ENCODE data around the gene SELENOH. TPM values are rescaled to one million over a fixed set of nuclear protein-coding genes. Genes with fewer than 3 reads are reported as not detected.

The SELENOH gene
- polyA plus RNA-seq, 1 donor (not counting 4 experiments of a cell fraction or from before 2014, with no cell fraction given): 88.2 TPM

DNA sequence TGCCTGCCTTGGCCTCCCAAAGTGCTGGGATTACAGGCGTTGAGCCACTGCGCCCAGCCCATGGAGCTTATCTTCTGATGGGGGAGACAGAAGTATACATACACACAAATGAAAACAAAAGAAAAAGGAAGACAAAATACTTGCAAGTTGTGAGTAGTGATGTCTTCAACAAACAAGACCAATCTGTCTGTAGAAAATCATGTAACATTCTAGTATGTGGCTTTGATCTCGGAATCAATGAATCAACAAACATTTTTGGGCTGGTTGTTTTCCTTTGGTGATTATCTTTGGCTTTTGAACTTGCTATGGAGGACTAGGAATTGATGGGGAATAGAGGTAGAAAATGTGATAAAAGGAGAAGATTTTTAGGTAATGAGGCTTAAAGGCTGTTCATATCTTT is 16.9 kb downstream of the SELENOH start:
- no peaks in the 10 kb centered on the region for H4K20me1 ChIP-seq (ENCODE audit: control insufficient read depth, extremely low read depth, insufficient read depth, low read length)
- FAIRE-seq (no peak), DNase-seq (ENCODE audit: low read depth, low spot score) (no peak)
- no peak overlapping the region for H3K27ac ChIP-seq (ENCODE audit: control insufficient read depth, insufficient read depth, low read length)
- no peaks in the 10 kb centered on the region for H3K9me1 ChIP-seq (ENCODE audit: control insufficient read depth, extremely low read depth, insufficient read depth, low read length)
- H3K36me3 ChIP-seq (ENCODE audit: control insufficient read depth in 2 of 2, extremely low read depth in 1 of 2, insufficient read depth in 2 of 2, low read length in 2 of 2): no peaks in the 10 kb centered on the region
- dilution Hi-C loops (cut with MboI; ENCODE audit: extremely low pct_ligation_motif_present, low sequenced_read_pairs): no loop called here
- no peaks in the 10 kb centered on the region for H3K9me3 ChIP-seq (ENCODE audit: control insufficient read depth, low read depth, low read length)
- TF ChIP-seq EZH2 (IDR thresholded peaks at IDR 0.05; ENCODE audit: low read length): no peak
- TF ChIP-seq, protein P1, sequence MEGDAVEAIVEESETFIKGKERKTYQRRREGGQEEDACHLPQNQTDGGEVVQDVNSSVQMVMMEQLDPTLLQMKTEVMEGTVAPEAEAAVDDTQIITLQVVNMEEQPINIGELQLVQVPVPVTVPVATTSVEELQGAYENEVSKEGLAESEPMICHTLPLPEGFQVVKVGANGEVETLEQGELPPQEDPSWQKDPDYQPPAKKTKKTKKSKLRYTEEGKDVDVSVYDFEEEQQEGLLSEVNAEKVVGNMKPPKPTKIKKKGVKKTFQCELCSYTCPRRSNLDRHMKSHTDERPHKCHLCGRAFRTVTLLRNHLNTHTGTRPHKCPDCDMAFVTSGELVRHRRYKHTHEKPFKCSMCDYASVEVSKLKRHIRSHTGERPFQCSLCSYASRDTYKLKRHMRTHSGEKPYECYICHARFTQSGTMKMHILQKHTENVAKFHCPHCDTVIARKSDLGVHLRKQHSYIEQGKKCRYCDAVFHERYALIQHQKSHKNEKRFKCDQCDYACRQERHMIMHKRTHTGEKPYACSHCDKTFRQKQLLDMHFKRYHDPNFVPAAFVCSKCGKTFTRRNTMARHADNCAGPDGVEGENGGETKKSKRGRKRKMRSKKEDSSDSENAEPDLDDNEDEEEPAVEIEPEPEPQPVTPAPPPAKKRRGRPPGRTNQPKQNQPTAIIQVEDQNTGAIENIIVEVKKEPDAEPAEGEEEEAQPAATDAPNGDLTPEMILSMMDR (optimal IDR thresholded peaks at IDR 0.05 in 1 of 3, IDR thresholded peaks at IDR 0.05 in 1 of 3, conservative IDR thresholded peaks at IDR 0.05 in 1 of 3; ENCODE audit: extremely low read depth in 1 of 3, insufficient read depth in 2 of 3, low read length in 3 of 3): no peak
- H2AFZ ChIP-seq (ENCODE audit: control insufficient read depth, low read length): no peak overlapping the region
- H3K4me3 ChIP-seq (ENCODE audit: control insufficient read depth in 2 of 3, extremely low read depth in 1 of 3, insufficient read depth in 2 of 3, low read depth in 1 of 3, low read length in 3 of 3): no peak overlapping the region
- H3K4me2 ChIP-seq (ENCODE audit: control insufficient read depth, extremely low read depth, insufficient read depth, low read depth, low read length): no peak overlapping the region
- no peak overlapping the region for H3K9ac ChIP-seq (ENCODE audit: control insufficient read depth, extremely low read depth, insufficient read depth, low read length)
- peaks cover 3% of the 10 kb centered on the region for H3K4me1 ChIP-seq (ENCODE audit: control insufficient read depth, extremely low read depth, insufficient read depth, low read length)
- no peaks in the 10 kb centered on the region for H3K27me3 ChIP-seq (ENCODE audit: control insufficient read depth, extremely low read depth, insufficient read depth, low read length)
- peaks cover 14% of the 10 kb centered on the region for H3K79me2 ChIP-seq (ENCODE audit: control insufficient read depth, insufficient read depth, low read length)

- peak within 1 kb of the TSS; percentile 99 for H3K9ac ChIP-seq (ENCODE audit: control insufficient read depth, extremely low read depth, insufficient read depth, low read length)
- FAIRE-seq: peak; percentile 56
- no peak for TF ChIP-seq EZH2 (IDR thresholded peaks at IDR 0.05; ENCODE audit: low read length)
- TF ChIP-seq, protein P1 (optimal IDR thresholded peaks at IDR 0.05 in 1 of 3, IDR thresholded peaks at IDR 0.05 in 1 of 3, conservative IDR thresholded peaks at IDR 0.05 in 1 of 3; ENCODE audit: extremely low read depth in 1 of 3, insufficient read depth in 2 of 3, low read length in 3 of 3): no peak
- H3K4me3 ChIP-seq (ENCODE audit: control insufficient read depth in 2 of 3, extremely low read depth in 1 of 3, insufficient read depth in 2 of 3, low read depth in 1 of 3, low read length in 3 of 3): peak within 1 kb of the TSS; percentile 63 to 100 (median 99)
- no peaks in the 10 kb centered on the region for H3K36me3 ChIP-seq (ENCODE audit: control insufficient read depth in 2 of 2, extremely low read depth in 1 of 2, insufficient read depth in 2 of 2, low read length in 2 of 2)
- H4K20me1 ChIP-seq (ENCODE audit: control insufficient read depth, extremely low read depth, insufficient read depth, low read length): peaks cover 16% of the 10 kb centered on the region
- peaks cover 48% of the 10 kb centered on the region for H3K79me2 ChIP-seq (ENCODE audit: control insufficient read depth, insufficient read depth, low read length)
- peak; percentile 64 for DNase-seq (ENCODE audit: low read depth, low spot score)
- H3K27ac ChIP-seq (ENCODE audit: control insufficient read depth, insufficient read depth, low read length): peak within 1 kb of the TSS; percentile 100
- no peaks in the 10 kb centered on the region for H3K27me3 ChIP-seq (ENCODE audit: control insufficient read depth, extremely low read depth, insufficient read depth, low read length)
- peak within 1 kb of the TSS; percentile 98 for H2AFZ ChIP-seq (ENCODE audit: control insufficient read depth, low read length)
- no peaks in the 10 kb centered on the region for H3K9me1 ChIP-seq (ENCODE audit: control insufficient read depth, extremely low read depth, insufficient read depth, low read length)
- H3K9me3 ChIP-seq (ENCODE audit: control insufficient read depth, low read depth, low read length): no peaks in the 10 kb centered on the region
- peaks cover 27% of the 10 kb centered on the region for H3K4me1 ChIP-seq (ENCODE audit: control insufficient read depth, extremely low read depth, insufficient read depth, low read length)
- dilution Hi-C loops (cut with MboI; ENCODE audit: extremely low pct_ligation_motif_present, low sequenced_read_pairs): no loop called here
- peak within 1 kb of the TSS; percentile 97 for H3K4me2 ChIP-seq (ENCODE audit: control insufficient read depth, extremely low read depth, insufficient read depth, low read depth, low read length)
These were observed 20.3 kb downstream of the SELENOH start, which contains the start of gene CTNND1 for GRCh38 chr11:57761301-57762234. CTNND1 (plus strand) TSS chr11:57761802; CDS start chr11:57791479, 29,677 bp downstream.

Measured in keratinocyte (primary cell).